KOPT-K1 (cell line): ENCODE measurements around the gene PTCH2.

Experiments
- H3K27ac ChIP-seq: fragments of 200-600 bp; sonication (generic); 2 replicates; pipeline ENCODE4 v1.5.1; 2016; ENCODE audit warnings: antibody characterized with exemption, mild to moderate bottlenecking, low read depth, low read length; ENCODE audit not compliant: poor library complexity, severe bottlenecking
- H3K36me3 ChIP-seq: fragments of 200-600 bp; sonication (generic); 2 replicates; pipeline ENCODE4 v1.5.1; 2017; ENCODE audit warnings: antibody characterized with exemption, mild to moderate bottlenecking, low read length, moderate library complexity; ENCODE audit not compliant: insufficient read depth
- H3K9me3 ChIP-seq: fragments of 200-600 bp; sonication (generic); 2 replicates; pipeline ENCODE4 v1.5.1; 2017; ENCODE audit warnings: antibody characterized with exemption, low read length, mild to moderate bottlenecking; ENCODE audit not compliant: insufficient read depth, poor library complexity, severe bottlenecking

The PTCH2 gene

GRCh38 chr1:44775078-44775929 is 67.7 kb downstream of the PTCH2 start, which contains the start of gene RPS8:
Gene RPS8, plus strand, starts transcription at chr1:44775540. Its CDS starts 57 bp downstream, at chr1:44775597.
- peak within 1 kb of the TSS; percentile 76 for H3K27ac ChIP-seq
- H3K9me3 ChIP-seq: no peaks in the 10 kb centered on the region
- peaks cover 41% of the 10 kb centered on the region for H3K36me3 ChIP-seq
